ENCODE measurements around the gene CTAG2. TPM values are rescaled to one million over a fixed set of nuclear protein-coding genes. Genes with fewer than 3 reads are reported as not detected.
"Not testable (repeated sequence)": the region's sequence is repeated elsewhere in the genome, so short reads cannot be mapped to it uniquely, and the experiment has no call there.

Gene CTAG2
- 5.8 TPM in 1 of 2 replicates, not detected in the other for total RNA-seq (2012; rRNA removed)

GRCh38 chrX:154653413-154653812 is at the start of gene CTAG2:
TSS of gene CTAG2 (minus strand) at chrX:154653579. CDS start at chrX:154653515, 64 bp downstream.
- H3K36me3 ChIP-seq (ENCODE audit: insufficient read depth, low read length); H3K9me3 ChIP-seq (replicated peaks; ENCODE audit: low read length): not testable (repeated sequence)

GRCh38 chrX:154698630-154699248 is 45.4 kb upstream of the CTAG2 start:
- Histone ChIP-seq H3K27me3 (ENCODE audit: control insufficient read depth, insufficient read depth, low read length) (no peaks in the 10 kb centered on the region), H3K4me1 (ENCODE audit: control insufficient read depth, insufficient read depth, low read length) (peaks cover 15% of the 10 kb centered on the region), H3K4me3 (ENCODE audit: low read length) (no peak overlapping the region), H3K4me2 (ENCODE audit: low read length) (no peak overlapping the region), H3K9me3 (replicated peaks; ENCODE audit: low read length) (no peaks in the 10 kb centered on the region), H3K36me3 (ENCODE audit: insufficient read depth, low read length) (no peaks in the 10 kb centered on the region), H3K9ac (ENCODE audit: low read depth, low read length) (no peak overlapping the region)

More at GRCh38 chrX:154653413-154653812, at the start of gene CTAG2:
- not testable (repeated sequence) for H3K4me3 ChIP-seq (ENCODE audit: low read length); H3K9ac ChIP-seq (ENCODE audit: low read depth, low read length); H3K4me1 ChIP-seq (ENCODE audit: control insufficient read depth, insufficient read depth, low read length); H3K27me3 ChIP-seq (ENCODE audit: control insufficient read depth, insufficient read depth, low read length); H3K4me2 ChIP-seq (ENCODE audit: low read length)

- no peaks in the 10 kb centered on the region for H3K36me3 ChIP-seq (ENCODE audit: insufficient read depth, low read length)
- H3K27me3 ChIP-seq (ENCODE audit: control insufficient read depth, insufficient read depth, low read length), result no peaks in the 10 kb centered on the region
- H3K4me1 ChIP-seq (ENCODE audit: control insufficient read depth, insufficient read depth, low read length), result peaks cover 15% of the 10 kb centered on the region
- no peaks in the 10 kb centered on the region for H3K9me3 ChIP-seq (replicated peaks; ENCODE audit: low read length)
- H3K4me2 ChIP-seq (ENCODE audit: low read length), result peak overlapping the region; percentile 45
- peak overlapping the region; percentile 14 for H3K4me3 ChIP-seq (ENCODE audit: low read length)
- no peak overlapping the region for H3K9ac ChIP-seq (ENCODE audit: low read depth, low read length)
Measured at GRCh38 chrX:154696676-154697045, 43.3 kb upstream of the CTAG2 start.

GRCh38 chrX:154695911-154696675 is 42.7 kb upstream of the CTAG2 start:
- Histone ChIP-seq H3K4me1 (ENCODE audit: control insufficient read depth, insufficient read depth, low read length) (peaks cover 15% of the 10 kb centered on the region), H3K36me3 (ENCODE audit: insufficient read depth, low read length) (no peaks in the 10 kb centered on the region), H3K9me3 (replicated peaks; ENCODE audit: low read length) (no peaks in the 10 kb centered on the region), H3K4me2 (ENCODE audit: low read length) (peak overlapping the region; percentile 45), H3K4me3 (ENCODE audit: low read length) (peak overlapping the region; percentile 14), H3K27me3 (ENCODE audit: control insufficient read depth, insufficient read depth, low read length) (no peaks in the 10 kb centered on the region), H3K9ac (ENCODE audit: low read depth, low read length) (no peak overlapping the region)

- Histone ChIP-seq H3K4me3 (ENCODE audit: low read length) (no peak overlapping the region), H3K36me3 (ENCODE audit: insufficient read depth, low read length) (no peaks in the 10 kb centered on the region), H3K9me3 (replicated peaks; ENCODE audit: low read length) (no peaks in the 10 kb centered on the region), H3K9ac (ENCODE audit: low read depth, low read length) (no peak overlapping the region), H3K4me1 (ENCODE audit: control insufficient read depth, insufficient read depth, low read length) (peaks cover 15% of the 10 kb centered on the region), H3K4me2 (ENCODE audit: low read length) (no peak overlapping the region), H3K27me3 (ENCODE audit: control insufficient read depth, insufficient read depth, low read length) (no peaks in the 10 kb centered on the region)
Measured at GRCh38 chrX:154693394-154693793, 40.0 kb upstream of the CTAG2 start.

- not testable (repeated sequence) for H3K4me1 ChIP-seq (ENCODE audit: control insufficient read depth, insufficient read depth, low read length); H3K36me3 ChIP-seq (ENCODE audit: insufficient read depth, low read length); H3K4me3 ChIP-seq (ENCODE audit: low read length); H3K27me3 ChIP-seq (ENCODE audit: control insufficient read depth, insufficient read depth, low read length); H3K9ac ChIP-seq (ENCODE audit: low read depth, low read length); H3K4me2 ChIP-seq (ENCODE audit: low read length); H3K9me3 ChIP-seq (replicated peaks; ENCODE audit: low read length)
Measured at GRCh38 chrX:154690438-154690837, 37.1 kb upstream of the CTAG2 start.

- H3K27me3 ChIP-seq (ENCODE audit: control insufficient read depth, insufficient read depth, low read length); H3K4me3 ChIP-seq (ENCODE audit: low read length); H3K9ac ChIP-seq (ENCODE audit: low read depth, low read length); H3K4me1 ChIP-seq (ENCODE audit: control insufficient read depth, insufficient read depth, low read length); H3K4me2 ChIP-seq (ENCODE audit: low read length); H3K36me3 ChIP-seq (ENCODE audit: insufficient read depth, low read length); H3K9me3 ChIP-seq (replicated peaks; ENCODE audit: low read length): not testable (repeated sequence)
Measured at GRCh38 chrX:154672084-154672483, 18.7 kb upstream of the CTAG2 start.

GRCh38 chrX:154670848-154671247 is 17.5 kb upstream of the CTAG2 start:
- not testable (repeated sequence) for H3K9ac ChIP-seq (ENCODE audit: low read depth, low read length); H3K4me1 ChIP-seq (ENCODE audit: control insufficient read depth, insufficient read depth, low read length); H3K36me3 ChIP-seq (ENCODE audit: insufficient read depth, low read length); H3K27me3 ChIP-seq (ENCODE audit: control insufficient read depth, insufficient read depth, low read length); H3K9me3 ChIP-seq (replicated peaks; ENCODE audit: low read length); H3K4me3 ChIP-seq (ENCODE audit: low read length); H3K4me2 ChIP-seq (ENCODE audit: low read length)

- Histone ChIP-seq H3K4me3 (ENCODE audit: low read length) (no peak overlapping the region), H3K9ac (ENCODE audit: low read depth, low read length) (no peak overlapping the region), H3K27me3 (ENCODE audit: control insufficient read depth, insufficient read depth, low read length) (no peaks in the 10 kb centered on the region), H3K4me2 (ENCODE audit: low read length) (no peak overlapping the region), H3K4me1 (ENCODE audit: control insufficient read depth, insufficient read depth, low read length) (no peaks in the 10 kb centered on the region), H3K36me3 (ENCODE audit: insufficient read depth, low read length) (no peaks in the 10 kb centered on the region), H3K9me3 (replicated peaks; ENCODE audit: low read length) (no peaks in the 10 kb centered on the region)
Measured at GRCh38 chrX:154661899-154662298, 8.5 kb upstream of the CTAG2 start.

GRCh38 chrX:154661170-154661569 is 7.8 kb upstream of the CTAG2 start:
- H3K36me3 ChIP-seq (ENCODE audit: insufficient read depth, low read length), result no peaks in the 10 kb centered on the region
- H3K4me3 ChIP-seq (ENCODE audit: low read length), result no peak overlapping the region
- no peak overlapping the region for H3K9ac ChIP-seq (ENCODE audit: low read depth, low read length)
- no peak overlapping the region for H3K4me2 ChIP-seq (ENCODE audit: low read length)
- no peaks in the 10 kb centered on the region for H3K4me1 ChIP-seq (ENCODE audit: control insufficient read depth, insufficient read depth, low read length)
- no peaks in the 10 kb centered on the region for H3K9me3 ChIP-seq (replicated peaks; ENCODE audit: low read length)
- no peaks in the 10 kb centered on the region for H3K27me3 ChIP-seq (ENCODE audit: control insufficient read depth, insufficient read depth, low read length)

- H3K4me1 ChIP-seq (ENCODE audit: control insufficient read depth, insufficient read depth, low read length), result no peaks in the 10 kb centered on the region
- no peaks in the 10 kb centered on the region for H3K36me3 ChIP-seq (ENCODE audit: insufficient read depth, low read length)
- H3K4me2 ChIP-seq (ENCODE audit: low read length), result no peak overlapping the region
- H3K9ac ChIP-seq (ENCODE audit: low read depth, low read length), result no peak overlapping the region
- no peaks in the 10 kb centered on the region for H3K9me3 ChIP-seq (replicated peaks; ENCODE audit: low read length)
- no peaks in the 10 kb centered on the region for H3K27me3 ChIP-seq (ENCODE audit: control insufficient read depth, insufficient read depth, low read length)
- no peak overlapping the region for H3K4me3 ChIP-seq (ENCODE audit: low read length)
Measured at GRCh38 chrX:154660541-154660940, 7.2 kb upstream of the CTAG2 start.

- no peaks in the 10 kb centered on the region for H3K9me3 ChIP-seq (replicated peaks; ENCODE audit: low read length)
- no peak overlapping the region for H3K9ac ChIP-seq (ENCODE audit: low read depth, low read length)
- no peaks in the 10 kb centered on the region for H3K4me1 ChIP-seq (ENCODE audit: control insufficient read depth, insufficient read depth, low read length)
- no peaks in the 10 kb centered on the region for H3K36me3 ChIP-seq (ENCODE audit: insufficient read depth, low read length)
- H3K4me3 ChIP-seq (ENCODE audit: low read length), result no peak overlapping the region
- no peaks in the 10 kb centered on the region for H3K27me3 ChIP-seq (ENCODE audit: control insufficient read depth, insufficient read depth, low read length)
- H3K4me2 ChIP-seq (ENCODE audit: low read length), result no peak overlapping the region
Measured at GRCh38 chrX:154658957-154659356, 5.6 kb upstream of the CTAG2 start.

All from skeletal muscle satellite cell (primary cell).